GM21381 (cell line): ENCODE data around the gene TRPM2.

Experiments used
- ATAC-seq: cut with Tn5 transposase; IDR thresholded peaks from one replicate; pipeline ENCODE4 v1.9.1; 2021; ENCODE audit warnings: mild to moderate bottlenecking, moderate library complexity; ENCODE audit not compliant: unreplicated experiment

TRPM2 gene

GRCh38 chr21:44370786-44371410 lies 17.5 kb downstream of the TRPM2 start:
- no peak for ATAC-seq

GRCh38 chr21:44371596-44371995 lies 18.2 kb downstream of the TRPM2 start:
- ATAC-seq, result no peak

GRCh38 chr21:44372616-44373015 lies 19.2 kb downstream of the TRPM2 start:
- ATAC-seq, result no peak

- no peak for ATAC-seq
Observed at GRCh38 chr21:44374601-44375280, 21.3 kb downstream of the TRPM2 start.

- no peak for ATAC-seq
Observed at GRCh38 chr21:44375281-44375651, 21.8 kb downstream of the TRPM2 start.

- ATAC-seq, result no peak
Observed at GRCh38 chr21:44375761-44376241, 22.4 kb downstream of the TRPM2 start.

GRCh38 chr21:44376606-44377005 lies 23.2 kb downstream of the TRPM2 start:
- ATAC-seq, result no peak

- no peak for ATAC-seq
Observed at GRCh38 chr21:44377201-44377921, 23.9 kb downstream of the TRPM2 start.

- ATAC-seq, result no peak
Observed at GRCh38 chr21:44377922-44378645, 24.7 kb downstream of the TRPM2 start.

- ATAC-seq, result no peak
Observed at GRCh38 chr21:44378646-44379514, 25.5 kb downstream of the TRPM2 start.

GRCh38 chr21:44379515-44379848 lies 26.1 kb downstream of the TRPM2 start:
- no peak for ATAC-seq

GRCh38 chr21:44379991-44380865 lies 26.8 kb downstream of the TRPM2 start:
- no peak for ATAC-seq

GRCh38 chr21:44380876-44381275 lies 27.5 kb downstream of the TRPM2 start:
- no peak for ATAC-seq

- no peak for ATAC-seq
Observed at GRCh38 chr21:44381874-44382273, 28.5 kb downstream of the TRPM2 start.

- no peak for ATAC-seq
Observed at GRCh38 chr21:44382536-44382935, 29.1 kb downstream of the TRPM2 start.

GRCh38 chr21:44383216-44383615 lies 29.8 kb downstream of the TRPM2 start:
- ATAC-seq, result no peak

GRCh38 chr21:44384968-44385367 lies 31.5 kb downstream of the TRPM2 start:
- no peak for ATAC-seq

GRCh38 chr21:44389335-44389734 lies 35.9 kb downstream of the TRPM2 start:
- ATAC-seq, result no peak

GRCh38 chr21:44390886-44391285 lies 37.5 kb downstream of the TRPM2 start:
- no peak for ATAC-seq
